GM18907 (cell line): ENCODE results near the gene CPT1B.
"Not testable (repeated sequence)": the region's sequence is repeated elsewhere in the genome, so short reads cannot be mapped to it uniquely, and the experiment has no call there.

Experiments
- ATAC-seq: cut with Tn5 transposase; IDR thresholded peaks from one replicate; pipeline ENCODE4 v1.9.1; 2021; ENCODE audit warnings: mild to moderate bottlenecking, moderate library complexity; ENCODE audit not compliant: unreplicated experiment

Gene CPT1B

DNA sequence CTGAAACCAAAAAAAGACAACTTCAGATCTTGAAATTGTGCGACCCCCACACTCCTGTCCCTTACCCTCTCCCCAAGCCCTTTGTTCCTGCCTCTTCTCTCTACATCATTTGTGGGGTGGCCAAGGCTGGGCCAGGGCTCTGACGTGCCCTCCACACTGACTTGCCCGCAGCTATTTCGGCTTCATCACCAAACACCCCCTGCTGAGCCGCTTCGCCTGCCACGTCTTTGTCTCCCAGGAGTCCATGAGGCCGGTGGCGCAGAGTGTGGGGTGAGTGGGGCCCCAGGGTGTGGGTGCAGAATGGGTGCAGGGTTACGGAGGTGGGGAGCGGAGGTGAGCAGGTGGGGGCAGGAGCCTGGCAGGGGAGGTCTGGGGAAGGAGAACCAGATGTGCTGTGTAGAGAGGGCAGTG is 31.8 kb upstream of the CPT1B start:
- ATAC-seq: no peak

DNA sequence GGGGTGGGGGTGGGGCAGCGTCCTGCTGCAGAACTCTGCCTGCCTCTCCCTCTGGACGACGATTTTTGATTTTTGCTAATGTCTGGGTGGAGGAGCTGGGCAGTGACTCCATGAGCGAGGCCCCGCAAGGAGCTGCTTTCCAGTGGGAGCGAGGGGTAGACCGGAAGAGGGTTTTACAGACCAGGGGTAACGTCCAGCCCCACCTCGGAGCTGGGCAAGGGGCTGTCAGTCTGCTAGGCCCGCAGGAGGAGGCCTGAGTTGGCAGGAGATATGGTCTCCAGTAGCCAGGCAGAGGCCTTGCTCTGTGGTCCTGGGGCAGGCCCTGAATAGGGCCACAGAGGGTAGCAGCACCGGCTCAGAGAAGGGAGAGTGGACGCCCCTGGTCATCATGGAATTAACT is 31.4 kb upstream of the CPT1B start:
- ATAC-seq: no peak

DNA sequence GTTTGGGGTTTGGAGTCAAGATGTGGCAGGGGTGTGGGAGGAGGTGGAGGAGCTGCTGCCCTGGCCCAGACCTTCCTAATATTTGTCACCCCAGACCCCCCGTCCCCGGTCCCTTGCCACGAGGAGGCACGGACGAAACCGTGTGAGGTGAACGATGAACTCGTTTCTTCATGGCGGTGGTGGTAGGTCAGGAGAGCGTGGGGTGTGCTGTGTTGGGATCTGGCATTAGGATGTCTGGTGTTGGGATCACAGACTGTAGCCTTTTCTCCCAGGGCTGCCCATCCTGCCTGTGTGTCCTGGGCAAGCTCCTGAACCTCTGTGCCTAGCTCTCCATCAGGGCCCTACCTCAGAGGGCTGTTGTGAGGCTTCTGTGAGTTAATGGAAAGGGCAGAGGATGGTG is 30.8 kb upstream of the CPT1B start:
- ATAC-seq: no peak

DNA sequence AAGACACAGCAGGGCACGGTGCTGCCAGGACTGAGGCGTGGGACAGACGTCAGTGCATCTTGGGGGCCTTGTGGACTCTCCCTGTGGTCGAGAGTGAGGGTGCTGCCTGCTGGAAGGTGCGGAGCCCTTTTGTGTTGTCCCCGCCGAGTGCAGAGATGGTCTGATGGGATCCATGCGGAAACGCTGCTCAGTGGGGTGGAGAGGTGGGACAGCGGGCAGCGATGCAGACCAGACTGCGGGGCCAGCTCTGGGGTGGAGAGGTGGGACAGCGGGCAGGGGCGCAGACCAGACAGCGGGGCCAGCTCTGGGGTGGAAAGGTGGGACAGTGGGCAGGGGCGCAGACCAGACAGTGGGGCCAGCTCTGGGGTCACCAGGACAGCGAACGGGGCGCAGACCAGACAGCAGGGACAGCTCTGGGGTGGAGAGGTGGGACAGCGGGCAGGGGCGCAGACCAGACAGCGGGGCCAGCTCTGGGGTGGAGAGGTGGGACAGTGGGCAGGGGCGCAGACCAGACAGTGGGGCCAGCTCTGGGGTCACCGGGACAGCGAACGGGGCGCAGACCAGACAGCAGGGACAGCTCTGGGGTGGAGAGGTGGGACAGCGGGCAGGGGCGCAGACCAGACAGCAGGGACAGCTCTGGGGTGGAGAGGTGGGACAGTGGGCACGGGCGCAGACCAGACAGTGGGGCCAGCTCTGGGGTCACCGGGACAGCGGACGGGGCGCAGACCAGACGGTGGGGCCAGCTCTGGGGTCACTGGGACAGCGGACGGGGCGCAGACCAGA is 30.0 kb upstream of the CPT1B start:
- ATAC-seq: not testable (repeated sequence)

DNA sequence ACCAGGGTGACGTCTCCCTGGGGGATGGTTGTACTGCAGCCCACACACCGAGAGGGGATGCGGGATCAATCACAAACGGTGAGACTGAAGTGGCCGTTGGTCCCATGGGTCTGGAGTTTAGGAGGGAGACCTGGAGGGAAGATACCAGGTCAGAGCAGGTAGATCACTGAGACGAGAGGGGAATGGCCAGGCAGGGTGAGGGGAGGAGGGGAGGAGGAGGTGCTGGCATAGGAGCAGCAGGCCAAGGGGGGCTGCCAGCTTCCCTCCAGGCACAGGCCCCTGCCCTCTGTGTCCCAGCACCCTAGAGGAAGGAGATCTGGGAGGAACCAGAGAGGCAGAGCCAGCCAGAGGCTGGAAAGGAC is 29.4 kb upstream of the CPT1B start:
- ATAC-seq: no peak

DNA sequence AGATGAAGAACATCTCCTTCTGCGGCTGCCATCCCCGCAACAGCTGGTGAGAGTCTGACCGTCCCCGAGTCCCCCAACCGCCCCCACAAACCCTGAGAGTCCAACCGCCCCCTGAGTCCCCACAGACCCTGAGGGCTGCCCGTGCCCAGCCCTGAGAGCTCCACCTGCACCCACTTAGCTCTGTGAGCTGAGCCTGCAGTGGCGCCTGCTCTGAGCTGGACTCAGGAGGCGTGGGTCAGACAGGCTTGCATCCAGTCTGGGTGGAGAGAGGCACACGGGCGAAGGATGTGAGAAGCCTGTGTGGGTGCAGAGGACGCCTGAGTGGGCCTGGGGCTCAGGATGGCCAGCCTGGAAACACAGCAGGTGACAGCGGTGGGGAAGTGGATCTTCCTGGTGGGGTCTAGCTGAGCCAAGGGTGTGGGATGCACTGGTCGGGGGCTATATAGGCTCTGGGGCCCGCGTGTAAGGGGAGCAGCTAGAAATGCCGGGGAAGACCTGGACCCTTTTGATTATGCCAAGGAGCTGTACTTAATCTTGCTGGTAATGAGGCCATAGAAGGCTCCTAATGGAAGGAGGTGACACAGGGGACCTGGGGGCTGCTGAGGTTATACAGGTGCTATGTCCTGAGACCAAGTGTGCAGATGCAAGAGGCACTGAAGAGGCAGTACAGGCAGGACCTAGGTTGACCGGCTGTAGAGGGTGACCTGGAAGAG is 28.9 kb upstream of the CPT1B start:
- no peak for ATAC-seq

DNA sequence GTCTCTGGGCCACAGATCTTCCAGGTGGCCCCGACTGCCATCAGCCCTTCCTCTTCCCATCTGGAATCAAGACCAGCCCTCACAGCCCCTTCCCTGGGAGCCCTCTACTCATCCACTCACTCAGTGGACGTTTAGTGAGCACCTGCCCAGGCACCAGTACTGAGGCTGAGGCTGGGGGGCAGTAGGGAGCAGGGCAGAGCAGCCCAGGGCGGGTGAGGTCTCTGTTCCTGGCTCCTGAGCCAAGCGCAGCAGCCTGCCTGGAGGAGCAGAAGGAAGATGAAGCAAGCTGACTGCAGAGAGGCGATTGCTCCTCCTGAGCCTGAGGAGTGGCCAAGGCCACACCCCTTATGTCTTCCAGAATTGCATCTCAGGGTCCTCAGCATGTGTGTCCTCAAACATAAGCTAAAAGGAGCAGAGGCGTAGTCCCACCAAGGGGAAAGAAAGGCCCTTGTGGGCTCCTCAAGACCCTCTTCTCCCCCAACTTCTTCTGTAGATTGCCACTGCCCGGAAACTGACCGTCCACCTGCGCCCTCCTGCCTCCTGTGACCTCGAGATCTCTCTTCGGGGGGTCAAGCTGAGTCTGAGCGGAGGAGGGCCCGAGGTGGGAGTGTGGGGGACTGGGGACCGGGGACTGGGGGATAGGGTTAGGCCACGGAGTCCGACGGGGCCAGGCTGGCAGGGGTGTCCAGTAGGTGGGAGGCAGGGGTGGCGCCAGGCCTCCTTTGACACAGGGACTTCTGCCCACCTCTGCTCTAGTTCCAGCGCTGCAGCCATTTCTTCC is 28.1 kb upstream of the CPT1B start:
- ATAC-seq: no peak

DNA sequence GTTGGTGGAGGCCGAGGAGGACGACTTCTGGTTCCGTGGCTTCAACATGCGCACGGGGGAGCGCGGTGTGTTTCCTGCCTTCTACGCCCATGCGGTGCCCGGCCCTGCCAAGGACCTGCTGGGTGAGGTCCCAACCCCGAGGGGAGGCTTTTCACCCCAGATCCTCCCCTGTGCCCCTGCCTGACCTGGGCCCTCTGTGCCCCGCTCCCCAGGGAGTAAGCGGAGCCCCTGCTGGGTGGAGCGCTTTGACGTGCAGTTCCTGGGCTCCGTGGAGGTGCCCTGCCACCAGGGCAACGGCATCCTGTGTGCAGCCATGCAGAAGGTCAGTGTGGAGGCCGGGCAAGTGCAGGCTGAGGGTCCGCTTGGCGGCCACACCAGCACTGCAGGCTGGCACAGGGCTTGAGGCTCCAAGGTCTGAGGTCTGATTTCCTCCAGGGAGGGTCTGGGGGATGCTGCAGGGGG is 27.4 kb upstream of the CPT1B start:
- no peak for ATAC-seq

DNA sequence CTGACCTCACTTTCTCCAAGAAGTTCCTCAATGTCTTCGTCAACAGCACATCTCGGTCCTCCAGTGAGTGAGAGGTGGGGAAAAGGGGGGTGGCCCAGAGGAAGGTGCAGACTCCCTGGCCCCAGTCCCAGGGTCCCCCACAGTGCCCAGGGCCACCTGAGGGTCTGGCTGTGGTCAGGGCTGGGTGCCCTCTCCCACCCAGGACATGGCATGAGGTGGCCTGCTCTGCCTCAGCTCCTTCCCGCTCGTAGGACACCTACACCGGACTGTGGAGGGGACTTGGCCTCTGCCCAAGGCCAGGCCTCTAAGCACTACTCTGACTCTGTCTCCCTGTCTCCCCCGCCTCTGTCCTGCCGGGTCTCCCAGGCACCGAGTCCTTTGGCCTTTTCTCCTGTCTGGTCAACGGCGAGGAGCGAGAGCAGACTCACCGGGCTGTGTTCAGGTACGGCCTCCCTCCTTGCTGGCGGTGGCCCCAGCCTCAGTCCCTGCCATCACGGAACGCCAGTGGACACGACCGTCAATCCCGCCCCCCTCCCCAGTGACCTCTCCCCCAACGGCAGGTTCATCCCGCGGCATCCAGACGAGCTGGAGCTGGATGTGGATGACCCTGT is 26.9 kb upstream of the CPT1B start:
- no peak for ATAC-seq

DNA sequence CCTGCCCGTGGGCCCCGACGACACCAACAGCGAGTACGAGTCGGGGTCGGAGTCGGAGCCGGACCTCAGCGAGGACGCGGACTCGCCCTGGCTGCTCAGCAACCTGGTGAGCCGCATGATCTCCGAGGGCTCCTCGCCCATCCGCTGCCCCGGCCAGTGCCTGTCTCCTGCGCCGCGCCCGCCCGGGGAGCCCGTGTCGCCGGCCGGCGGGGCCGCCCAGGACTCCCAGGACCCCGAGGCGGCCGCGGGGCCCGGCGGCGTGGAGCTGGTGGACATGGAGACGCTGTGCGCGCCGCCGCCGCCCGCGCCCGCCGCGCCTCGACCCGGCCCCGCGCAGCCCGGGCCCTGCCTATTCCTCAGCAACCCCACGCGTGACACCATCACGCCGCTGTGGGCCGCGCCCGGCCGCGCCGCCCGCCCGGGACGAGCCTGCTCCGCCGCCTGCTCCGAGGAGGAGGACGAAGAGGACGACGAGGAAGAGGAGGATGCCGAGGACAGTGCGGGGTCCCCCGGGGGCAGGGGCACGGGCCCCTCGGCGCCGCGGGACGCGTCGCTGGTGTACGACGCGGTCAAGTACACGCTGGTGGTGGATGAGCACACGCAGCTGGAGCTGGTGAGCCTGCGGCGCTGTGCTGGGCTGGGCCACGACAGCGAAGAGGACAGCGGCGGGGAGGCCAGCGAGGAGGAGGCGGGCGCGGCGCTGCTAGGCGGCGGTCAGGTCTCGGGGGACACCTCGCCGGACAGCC is 26.2 kb upstream of the CPT1B start:
- no peak for ATAC-seq

DNA sequence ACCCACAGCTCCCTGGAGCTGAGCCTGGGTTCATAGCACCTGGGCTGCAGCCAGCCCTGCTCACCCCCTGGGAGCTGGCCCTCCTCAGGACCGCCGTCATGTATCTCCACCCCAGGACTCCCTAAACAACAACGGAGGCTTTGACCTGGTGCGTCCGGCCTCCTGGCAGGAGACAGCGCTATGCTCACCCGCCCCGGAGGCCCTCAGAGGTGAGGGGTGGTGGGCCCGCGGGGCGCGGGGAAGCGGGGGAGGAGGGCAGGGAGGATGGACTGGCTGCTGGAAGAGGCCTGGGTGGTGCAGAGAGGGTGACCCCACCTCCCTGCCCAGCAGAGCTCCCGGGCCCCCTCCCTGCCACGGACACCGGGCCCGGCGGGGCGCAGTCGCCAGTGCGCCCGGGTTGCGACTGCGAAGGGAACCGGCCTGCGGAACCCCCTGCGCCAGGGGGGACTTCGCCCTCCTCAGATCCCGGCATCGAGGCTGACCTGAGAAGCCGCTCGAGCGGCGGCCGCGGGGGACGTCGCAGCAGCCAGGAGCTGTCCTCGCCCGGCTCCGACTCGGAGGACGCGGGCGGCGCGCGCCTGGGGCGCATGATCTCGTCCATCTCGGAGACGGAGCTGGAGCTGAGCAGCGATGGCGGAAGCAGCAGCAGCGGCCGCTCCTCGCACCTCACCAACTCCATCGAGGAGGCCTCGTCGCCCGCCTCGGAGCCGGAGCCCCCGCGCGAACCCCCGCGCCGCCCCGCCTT is 25.5 kb upstream of the CPT1B start:
- ATAC-seq: no peak

DNA sequence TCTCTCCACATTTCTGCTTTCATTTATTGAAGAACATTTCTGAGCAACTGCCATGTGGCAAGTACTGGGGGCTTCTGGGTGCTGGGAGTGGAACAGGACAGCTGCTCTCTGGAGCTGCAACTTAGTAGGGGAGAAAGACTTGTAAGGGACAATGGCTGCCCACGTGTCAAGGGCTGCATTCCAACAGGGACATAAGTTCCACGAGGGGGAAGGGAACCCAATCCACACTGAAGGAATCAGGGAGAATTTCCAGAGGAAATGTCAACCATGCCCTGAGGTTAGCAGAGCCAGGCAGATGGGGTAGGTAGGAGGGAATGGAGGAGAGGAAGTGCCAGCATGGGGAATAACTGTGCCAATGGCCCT is 24.1 kb upstream of the CPT1B start:
- ATAC-seq: no peak

DNA sequence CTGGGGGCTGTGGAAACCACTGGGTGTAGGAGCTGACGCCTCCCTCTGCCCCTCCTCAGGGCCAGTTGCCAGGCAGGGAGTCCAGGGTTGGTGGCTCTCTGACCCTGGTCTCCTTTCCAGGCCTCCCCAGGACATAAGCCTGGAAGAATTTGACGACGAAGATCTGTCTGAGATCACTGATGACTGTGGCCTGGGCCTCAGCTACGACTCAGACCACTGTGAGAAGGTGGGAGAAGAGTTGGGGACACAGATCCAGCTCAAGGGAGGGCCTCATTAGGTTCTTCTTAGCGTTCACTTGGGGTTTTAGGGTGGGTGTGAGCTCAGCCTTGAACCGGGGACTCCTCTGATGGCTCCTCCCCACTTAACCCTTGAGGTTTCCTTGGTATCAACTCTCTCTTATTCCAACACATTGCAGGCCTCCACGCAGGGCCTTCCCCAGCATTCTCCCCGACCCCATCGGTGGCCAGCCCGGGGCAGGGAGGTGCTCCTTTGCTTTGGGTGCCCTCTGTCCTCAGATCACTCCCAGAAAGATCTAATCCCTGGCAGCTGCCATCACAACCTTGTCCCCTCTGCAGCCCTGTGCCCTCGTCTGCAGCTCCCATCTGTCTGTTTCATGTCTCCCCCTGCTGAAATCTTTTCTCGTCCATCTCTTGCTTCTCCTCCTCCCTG is 23.6 kb upstream of the CPT1B start:
- ATAC-seq: no peak

DNA sequence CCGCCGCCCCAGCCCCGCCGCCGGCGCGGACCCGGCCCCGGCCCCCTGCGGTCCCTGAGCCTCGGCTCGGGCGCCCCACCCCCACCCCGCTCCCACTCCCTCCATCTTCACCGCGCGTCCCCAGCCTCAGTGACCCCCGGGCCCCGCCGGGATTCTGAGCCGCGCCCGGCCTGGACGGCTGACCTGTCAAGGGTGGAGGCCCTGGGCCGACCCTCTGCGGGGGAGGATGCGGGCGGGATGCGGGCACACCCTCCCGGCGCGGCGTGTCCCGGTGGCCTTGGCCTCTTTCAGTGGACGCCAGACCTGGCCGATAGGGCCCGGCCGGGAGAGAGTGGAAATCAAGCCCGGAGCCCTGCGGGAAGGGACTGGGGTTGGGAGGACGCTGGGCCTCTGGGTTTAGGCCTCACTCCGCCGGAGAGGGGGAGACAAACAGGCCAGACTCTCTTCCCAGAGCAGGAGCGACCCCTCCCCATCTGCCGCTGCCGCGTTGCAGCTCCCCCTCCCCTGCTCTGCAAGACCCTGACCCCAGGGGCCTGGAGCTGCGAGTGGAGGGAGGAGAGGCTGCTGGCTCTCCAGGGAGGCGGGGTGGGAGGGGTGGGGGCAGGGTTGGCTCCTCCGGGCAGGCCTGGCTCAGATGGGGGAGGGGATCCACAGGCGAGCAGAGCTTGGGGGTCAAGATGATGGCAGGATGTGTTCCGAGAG is 22.9 kb upstream of the CPT1B start:
- no peak for ATAC-seq

DNA sequence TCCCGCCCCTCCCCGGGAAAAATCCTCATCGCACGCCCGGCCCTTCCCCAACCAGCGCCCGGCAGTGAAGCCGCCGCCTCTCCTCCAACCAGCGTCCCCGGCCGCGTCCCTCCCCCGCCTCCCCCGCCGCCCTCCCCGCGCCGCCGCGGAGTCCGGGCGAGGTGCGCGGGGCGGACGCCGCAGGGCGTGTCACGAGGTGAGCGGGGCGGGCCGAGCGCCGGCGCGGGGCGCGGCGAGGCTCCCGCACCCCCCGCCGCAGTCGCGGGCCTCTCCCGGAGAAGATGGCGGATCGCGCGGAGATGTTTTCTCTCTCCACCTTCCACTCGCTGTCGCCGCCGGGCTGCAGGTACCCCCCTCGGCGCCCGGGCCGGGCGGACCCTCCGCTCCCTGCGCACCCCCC is 22.3 kb upstream of the CPT1B start, which contains the start of gene MAPK8IP2:
Gene MAPK8IP2 (plus strand): TSS at position 256 of the 400 bp plus-strand sequence. CDS start 26 bp downstream, at position 282.
- no peak for ATAC-seq

DNA sequence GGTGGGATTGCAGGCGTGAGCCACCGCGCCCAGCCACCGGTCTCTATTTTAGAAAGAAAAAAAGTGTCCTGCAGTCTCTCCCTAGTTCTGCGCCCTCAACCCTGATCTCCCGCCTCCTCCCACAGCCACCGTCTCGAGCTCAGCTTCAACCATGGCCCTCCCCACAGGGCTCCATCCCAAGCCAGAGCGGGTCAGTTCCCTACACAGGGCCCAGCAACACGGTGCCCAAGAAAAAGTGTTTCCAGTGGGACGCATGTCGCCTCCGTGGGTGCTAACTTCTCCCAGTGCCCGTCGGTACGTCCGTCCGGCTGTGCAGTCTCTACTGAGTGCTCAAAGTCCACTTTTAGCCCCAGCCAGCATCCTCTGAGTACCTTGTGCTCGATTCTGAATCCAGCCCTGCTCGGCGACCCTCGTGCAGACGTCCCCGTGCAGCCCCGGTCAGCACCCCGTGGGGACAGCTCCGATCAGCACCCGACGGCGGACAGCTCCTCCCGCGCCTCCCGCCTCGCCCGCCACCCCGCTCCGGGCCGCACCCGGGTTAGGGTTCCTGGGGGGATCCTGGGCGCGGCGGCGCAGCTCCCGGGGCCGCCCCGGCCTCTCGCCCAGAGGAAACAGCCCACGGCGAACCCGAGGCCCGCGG is 21.7 kb upstream of the CPT1B start:
- ATAC-seq: no peak

DNA sequence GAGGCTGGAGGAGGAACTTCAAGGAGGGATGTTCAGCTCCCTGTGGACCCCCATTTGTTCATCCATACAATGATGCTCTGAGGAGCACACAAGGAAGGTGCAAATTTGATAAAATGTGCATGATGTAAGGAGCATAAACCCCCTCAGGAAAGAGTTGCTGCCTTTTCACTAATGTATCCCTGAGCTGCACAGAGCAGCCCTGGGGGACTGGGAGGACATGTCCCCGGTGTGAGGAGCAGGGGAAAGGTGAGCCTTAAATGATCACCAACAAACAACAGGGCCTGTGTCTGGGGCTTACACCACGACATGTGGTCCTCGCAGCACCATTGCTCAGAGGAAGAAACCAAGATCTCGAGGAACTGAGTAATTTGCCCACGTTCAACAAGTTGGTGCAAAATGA is 18.9 kb upstream of the CPT1B start:
- no peak for ATAC-seq

DNA sequence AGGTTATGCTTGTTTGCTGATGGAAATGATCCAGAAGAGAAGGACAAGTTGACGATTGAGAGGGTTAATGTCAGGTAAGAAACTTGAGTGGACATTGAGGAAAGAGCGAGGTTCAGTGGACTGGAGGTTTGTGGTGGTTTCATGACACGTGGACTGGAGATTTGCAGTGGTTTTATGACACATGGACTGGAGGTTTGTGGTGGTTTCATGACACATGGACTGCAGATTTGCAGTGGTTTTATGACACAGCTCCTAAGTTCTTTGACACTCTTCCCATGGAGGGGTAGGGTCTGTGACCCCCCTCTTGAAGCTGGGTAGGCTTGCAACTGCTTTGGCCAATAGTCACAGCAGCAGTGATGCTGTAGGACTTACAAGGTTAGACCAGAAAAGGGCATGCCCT is 17.0 kb upstream of the CPT1B start:
- ATAC-seq: no peak
